GM12878 (cell line): ENCODE measurements around the gene PLCB4.

Source experiments
- CREM ChIP-seq: IDR thresholded peaks from 2 replicates; pipeline ENCODE4 v1.6.1; 2014; ENCODE audit warnings: antibody characterized with exemption, low read depth
- EP300 ChIP-seq, 2 experiments: fragments of 150-350 bp in 1 of 2; IDR thresholded peaks; 2 replicates each; pipeline ENCODE4 v1.6.1; 2011 to 2012; ENCODE audit warnings: low read depth in 2 of 2, low read length in 2 of 2, borderline replicate concordance in 1 of 2, improper control_type of control experiment in 1 of 2, inconsistent platforms in 1 of 2; ENCODE audit not compliant: control insufficient read depth in 1 of 2
- ESRRA ChIP-seq: IDR thresholded peaks from 2 replicates; pipeline ENCODE4 v1.6.1; 2012; ENCODE audit warnings: mild to moderate bottlenecking, low read length, improper control_type of control experiment
- EZH2 ChIP-seq: IDR thresholded peaks from 2 replicates; pipeline ENCODE4 v1.6.1; 2012; ENCODE audit warnings: low read depth, mild to moderate bottlenecking, control low read depth, inconsistent platforms, low read length, borderline replicate concordance; ENCODE audit not compliant: control insufficient read depth
- LARP7 ChIP-seq: fragments of 450-650 bp; IDR thresholded peaks from 2 replicates; pipeline ENCODE4 v1.6.1; 2017; ENCODE audit warnings: mild to moderate bottlenecking
- NFIC ChIP-seq: IDR thresholded peaks from 2 replicates; pipeline ENCODE4 v1.6.1; 2012; ENCODE audit warnings: low read depth, mild to moderate bottlenecking, inconsistent platforms, low read length, moderate library complexity
- NR2C2 ChIP-seq: IDR thresholded peaks from 2 replicates; pipeline ENCODE4 v1.6.1; 2011; ENCODE audit warnings: borderline replicate concordance, low read depth; ENCODE audit not compliant: control insufficient read depth, insufficient read length
- PAX8 ChIP-seq: fragments of 450-650 bp; IDR thresholded peaks from 2 replicates; pipeline ENCODE4 v1.6.1; 2017; ENCODE audit warnings: mild to moderate bottlenecking, moderate library complexity
- POLR2AphosphoS5 ChIP-seq: IDR thresholded peaks from 2 replicates; pipeline ENCODE4 v1.6.1; 2011; ENCODE audit warnings: mild to moderate bottlenecking, low read length, inconsistent platforms
- RB1 ChIP-seq: fragments of 450-650 bp; formaldehyde crosslinking; IDR thresholded peaks from 2 replicates; pipeline ENCODE4 v1.6.1; 2017; ENCODE audit warnings: mild to moderate bottlenecking, borderline replicate concordance
- YY1 ChIP-seq: IDR thresholded peaks from 2 replicates; pipeline ENCODE4 v1.6.1; 2011; ENCODE audit warnings: low read depth, mild to moderate bottlenecking, low read length
- TF ChIP-seq, protein P1 (sequence below): IDR thresholded peaks from 2 replicates; pipeline ENCODE4 v1.6.1; 2011; ENCODE audit warnings: low read depth, low read length, improper control_type of control experiment, borderline replicate concordance

GRCh38 chr20:9402141-9402540 lies 333.3 kb downstream of the PLCB4 start:
- TF ChIP-seq CREM (no peak), LARP7 (no peak), EZH2 (no peak), YY1 (no peak), ESRRA (no peak), NR2C2 (no peak), NFIC (no peak), PAX8 (no peak), POLR2AphosphoS5 (no peak), EP300 (IDR thresholded peaks at IDR 0.05; ENCODE audit: borderline replicate concordance in 1 of 2, control insufficient read depth in 1 of 2, low read depth in 2 of 2, low read length in 2 of 2) (no peak), RB1 (no peak)
- TF ChIP-seq, protein P1, sequence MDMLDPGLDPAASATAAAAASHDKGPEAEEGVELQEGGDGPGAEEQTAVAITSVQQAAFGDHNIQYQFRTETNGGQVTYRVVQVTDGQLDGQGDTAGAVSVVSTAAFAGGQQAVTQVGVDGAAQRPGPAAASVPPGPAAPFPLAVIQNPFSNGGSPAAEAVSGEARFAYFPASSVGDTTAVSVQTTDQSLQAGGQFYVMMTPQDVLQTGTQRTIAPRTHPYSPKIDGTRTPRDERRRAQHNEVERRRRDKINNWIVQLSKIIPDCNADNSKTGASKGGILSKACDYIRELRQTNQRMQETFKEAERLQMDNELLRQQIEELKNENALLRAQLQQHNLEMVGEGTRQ: no peak
